HG03575 (cell line): Measurements from ENCODE around the gene DNM3.
"Not testable (repeated sequence)": the region's sequence is repeated elsewhere in the genome, so short reads cannot be mapped to it uniquely, and the experiment has no call there.

Source experiments
- ATAC-seq: cut with Tn5 transposase; IDR thresholded peaks from one replicate; pipeline ENCODE4 v1.9.1; 2021; ENCODE audit not compliant: unreplicated experiment, insufficient number of reproducible peaks, low FRiP score; ENCODE audit errors: extremely low read depth

The DNM3 gene

GRCh38 chr1:171994293-171994692 lies 153.0 kb downstream of the DNM3 start:
- no peak for ATAC-seq

- ATAC-seq = no peak
Measured at GRCh38 chr1:171995573-171995972, 154.3 kb downstream of the DNM3 start.

GRCh38 chr1:171997936-171998335 lies 156.6 kb downstream of the DNM3 start:
- no peak for ATAC-seq

GRCh38 chr1:171998711-171999110 lies 157.4 kb downstream of the DNM3 start:
- ATAC-seq = no peak

- no peak for ATAC-seq
Measured at GRCh38 chr1:171999756-172000155, 158.5 kb downstream of the DNM3 start.

- no peak for ATAC-seq
Measured at GRCh38 chr1:172001288-172001687, 160.0 kb downstream of the DNM3 start.

- no peak for ATAC-seq
Measured at GRCh38 chr1:172002725-172003345, 161.5 kb downstream of the DNM3 start.

GRCh38 chr1:172003766-172004530 lies 162.7 kb downstream of the DNM3 start:
- no peak for ATAC-seq

GRCh38 chr1:172004671-172005070 lies 163.4 kb downstream of the DNM3 start:
- ATAC-seq = no peak

- ATAC-seq = no peak
Measured at GRCh38 chr1:172005856-172006255, 164.6 kb downstream of the DNM3 start.

GRCh38 chr1:172006660-172007059 lies 165.4 kb downstream of the DNM3 start:
- no peak for ATAC-seq

- no peak for ATAC-seq
Measured at GRCh38 chr1:172018727-172019311, 177.5 kb downstream of the DNM3 start.

GRCh38 chr1:172019976-172020375 lies 178.7 kb downstream of the DNM3 start:
- ATAC-seq = no peak

- ATAC-seq = no peak
Measured at GRCh38 chr1:172024516-172024915, 183.2 kb downstream of the DNM3 start.

GRCh38 chr1:172024944-172025738 lies 183.8 kb downstream of the DNM3 start:
- not testable (repeated sequence) for ATAC-seq

- ATAC-seq = no peak
Measured at GRCh38 chr1:172040466-172040865, 199.2 kb downstream of the DNM3 start.

GRCh38 chr1:172041102-172041501 lies 199.8 kb downstream of the DNM3 start:
- no peak for ATAC-seq

GRCh38 chr1:172041742-172042141 lies 200.4 kb downstream of the DNM3 start:
- ATAC-seq = no peak

GRCh38 chr1:172043900-172044299 lies 202.6 kb downstream of the DNM3 start:
- no peak for ATAC-seq

GRCh38 chr1:172051898-172052297 lies 210.6 kb downstream of the DNM3 start:
- no peak for ATAC-seq
